Left ventricle myocardium inferior (tissue), 1 donor: ENCODE data around the gene CEP41. TPM values are rescaled to one million over a fixed set of nuclear protein-coding genes. Genes with fewer than 3 reads are reported as not detected.
"Not testable (repeated sequence)": the region's sequence is repeated elsewhere in the genome, so short reads cannot be mapped to it uniquely, and the experiment has no call there.

Source experiments
- DNase-seq: peaks from one replicate; pipeline ENCODE4 v3.0.0-alpha.2; 2020
- H3K27ac ChIP-seq: fragments of 200-600 bp; replicated peaks from 2 replicates; pipeline ENCODE4 v1.8.0; 2021
- H3K27me3 ChIP-seq: fragments of 200-600 bp; 2 replicates; pipeline ENCODE4 v1.8.0; 2021; ENCODE audit warnings: low read depth
- H3K36me3 ChIP-seq: fragments of 200-600 bp; 2 replicates; pipeline ENCODE4 v1.8.0; 2021
- H3K4me1 ChIP-seq: fragments of 200-600 bp; 2 replicates; pipeline ENCODE4 v1.8.0; 2021
- H3K4me3 ChIP-seq: fragments of 200-600 bp; 2 replicates; pipeline ENCODE4 v1.8.0; 2021; ENCODE audit warnings: mild to moderate bottlenecking, moderate library complexity
- H3K9me3 ChIP-seq: fragments of 200-600 bp; replicated peaks from 2 replicates; pipeline ENCODE4 v1.8.0; 2021
- CTCF ChIP-seq: fragments of 200-600 bp; IDR thresholded peaks from 2 replicates; pipeline ENCODE4 v1.8.0; 2021; ENCODE audit warnings: antibody characterized with exemption, mild to moderate bottlenecking, borderline replicate concordance
- intact Hi-C: fragments of 100-400 bp; cut with micrococcal nuclease; formaldehyde crosslinking; loops from one replicate; pipeline ENCODE4 v1.11.0; 2022
- total RNA-seq: library from RNA; stranded (reverse); fragmentation: NEBNext Ultra II Directional; extraction: Animal tissue kit (Norgen Biotek cat#: 25700); gene quantifications from one replicate; pipeline ENCODE4 v1.2.1, GENCODE V29; 2021
- donor health status: DM: no; HTN: yes; CAD: no; lungs with severe emphysema.

CEP41 gene
- total RNA-seq, 1 donor from 2014 or later: 5.8 TPM

- DNase-seq: no peak
- peaks cover 20% of the 10 kb centered on the region for H3K27me3 ChIP-seq
- H3K9me3 ChIP-seq: peaks cover 10% of the 10 kb centered on the region
- no peaks in the 10 kb centered on the region for H3K36me3 ChIP-seq
- H3K27ac ChIP-seq: no peak within 1 kb of the TSS
- H3K4me1 ChIP-seq: peaks cover 7% of the 10 kb centered on the region
- no peak for TF ChIP-seq CTCF
- intact Hi-C loops: no loop called here
- no peak within 1 kb of the TSS for H3K4me3 ChIP-seq
Observed at GRCh38 chr7:130379921-130380860, 60.6 kb downstream of the CEP41 start, which contains the start of gene CPA1. CPA1 (plus strand) TSS chr7:130380494; CDS start chr7:130380521, 27 bp downstream.

GRCh38 chr7:130379532-130379920 is 61.3 kb downstream of the CEP41 start:
- TF ChIP-seq CTCF: no peak
- no peak for DNase-seq
- H3K27ac ChIP-seq: no peak overlapping the region
- peaks cover 7% of the 10 kb centered on the region for H3K4me1 ChIP-seq
- peaks cover 10% of the 10 kb centered on the region for H3K9me3 ChIP-seq
- H3K4me3 ChIP-seq: no peak overlapping the region
- peaks cover 20% of the 10 kb centered on the region for H3K27me3 ChIP-seq
- intact Hi-C loops: no loop called here
- H3K36me3 ChIP-seq: no peaks in the 10 kb centered on the region

- H3K27me3 ChIP-seq: peaks cover 20% of the 10 kb centered on the region
- H3K4me1 ChIP-seq: peaks cover 7% of the 10 kb centered on the region
- DNase-seq: no peak
- no peaks in the 10 kb centered on the region for H3K36me3 ChIP-seq
- TF ChIP-seq CTCF: no peak
- H3K27ac ChIP-seq: no peak overlapping the region
- peaks cover 10% of the 10 kb centered on the region for H3K9me3 ChIP-seq
- intact Hi-C loops: no loop called here
- no peak overlapping the region for H3K4me3 ChIP-seq
Observed at GRCh38 chr7:130379019-130379418, 61.8 kb downstream of the CEP41 start.

GRCh38 chr7:130377178-130377577 is 63.6 kb downstream of the CEP41 start:
- TF ChIP-seq CTCF: no peak
- Histone ChIP-seq H3K27ac (no peak overlapping the region), H3K9me3 (peaks cover 10% of the 10 kb centered on the region), H3K4me1 (peaks cover 19% of the 10 kb centered on the region), H3K4me3 (no peak overlapping the region), H3K36me3 (no peaks in the 10 kb centered on the region), H3K27me3 (peaks cover 13% of the 10 kb centered on the region)
- intact Hi-C loops: no loop called here
- DNase-seq: no peak

- Histone ChIP-seq H3K9me3 (peaks cover 10% of the 10 kb centered on the region), H3K4me1 (peaks cover 19% of the 10 kb centered on the region)
- H3K4me3 ChIP-seq, H3K27me3 ChIP-seq, H3K27ac ChIP-seq, intact Hi-C loops, H3K36me3 ChIP-seq, DNase-seq: not testable (repeated sequence)
Observed at GRCh38 chr7:130376461-130376860, 64.4 kb downstream of the CEP41 start.

- Histone ChIP-seq H3K36me3 (no peaks in the 10 kb centered on the region), H3K27me3 (no peaks in the 10 kb centered on the region), H3K4me3 (no peak overlapping the region), H3K27ac (peak overlapping the region; percentile 87), H3K4me1 (peaks cover 29% of the 10 kb centered on the region), H3K9me3 (peaks cover 10% of the 10 kb centered on the region)
- no peak for DNase-seq
- intact Hi-C loops: no loop called here
- no peak for TF ChIP-seq CTCF
Observed at GRCh38 chr7:130374507-130374906, 66.3 kb downstream of the CEP41 start.
